Neural crest cell (in vitro differentiated cells): ENCODE data around the gene SEMA3C. TPM values are rescaled to one million over a fixed set of nuclear protein-coding genes. Genes with fewer than 3 reads are reported as not detected.
A peak's percentile ranks its signal among the peaks of the same experiment; 100 is the strongest.

Source experiments
- DNase-seq: peaks from one replicate; pipeline ENCODE4 v3.0.0; 2021; ENCODE audit warnings: low read depth, mixed read lengths, low spot score
- H3K27ac Mint-ChIP-seq: one replicate; pipeline ENCODE4 v1.8.0; 2021; ENCODE audit warnings: mild to moderate bottlenecking, mixed read lengths; ENCODE audit not compliant: unreplicated experiment
- H3K27me3 Mint-ChIP-seq: 2 replicates; pipeline ENCODE4 v1.8.0; 2021; ENCODE audit warnings: low read depth, mild to moderate bottlenecking, mixed read lengths
- H3K36me3 Mint-ChIP-seq: 2 replicates; pipeline ENCODE4 v1.8.0; 2021; ENCODE audit warnings: low read depth, mild to moderate bottlenecking, mixed read lengths
- H3K4me1 Mint-ChIP-seq: 2 replicates; pipeline ENCODE4 v1.8.0; 2021; ENCODE audit warnings: mixed read lengths
- H3K4me3 Mint-ChIP-seq: one replicate; pipeline ENCODE4 v1.8.0; 2021; ENCODE audit warnings: mild to moderate bottlenecking, mixed read lengths
- H3K9me3 Mint-ChIP-seq: 2 replicates; pipeline ENCODE4 v1.8.0; 2021; ENCODE audit warnings: mixed read lengths
- total RNA-seq: library from RNA; stranded (reverse); gene quantifications from 2 replicates; pipeline ENCODE4 v1.2.1, GENCODE V29; 2021
- TF ChIP-seq, protein P1 (sequence below): fragments of 200-600 bp; sonication (generic); conservative IDR thresholded peaks from 2 replicates; pipeline ENCODE4 v1.5.0; 2021; ENCODE audit warnings: antibody characterized with exemption, mild to moderate bottlenecking

Gene SEMA3C
- total RNA-seq, 1 donor from 2014 or later = 36.6 TPM

DNA sequence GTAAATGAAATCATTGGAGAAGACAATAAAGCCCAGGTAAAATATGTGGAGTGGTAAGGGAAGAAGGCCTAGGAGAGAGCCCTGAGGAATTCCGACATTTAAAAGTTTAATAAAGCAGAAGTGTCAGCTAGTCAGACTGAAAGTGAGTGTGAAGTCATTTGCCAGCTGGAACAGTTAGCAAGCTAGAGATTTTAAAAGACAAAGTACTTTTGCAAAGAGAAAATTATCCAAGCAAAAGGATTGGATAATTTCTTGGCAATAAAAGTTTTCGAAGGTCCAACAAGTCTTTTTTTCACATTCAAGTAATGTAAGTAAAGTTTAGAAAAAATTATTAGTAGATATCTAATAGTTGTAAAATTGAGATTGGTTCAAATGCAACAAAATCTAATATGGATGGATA lies 27.1 kb upstream of the SEMA3C start:
- Mint-ChIP-seq H3K4me3 (no peak overlapping the region), H3K27me3 (no peaks in the 10 kb centered on the region), H3K4me1 (peaks cover 16% of the 10 kb centered on the region), H3K36me3 (no peaks in the 10 kb centered on the region), H3K27ac (no peak overlapping the region), H3K9me3 (peaks cover 5% of the 10 kb centered on the region)
- TF ChIP-seq, protein P1, sequence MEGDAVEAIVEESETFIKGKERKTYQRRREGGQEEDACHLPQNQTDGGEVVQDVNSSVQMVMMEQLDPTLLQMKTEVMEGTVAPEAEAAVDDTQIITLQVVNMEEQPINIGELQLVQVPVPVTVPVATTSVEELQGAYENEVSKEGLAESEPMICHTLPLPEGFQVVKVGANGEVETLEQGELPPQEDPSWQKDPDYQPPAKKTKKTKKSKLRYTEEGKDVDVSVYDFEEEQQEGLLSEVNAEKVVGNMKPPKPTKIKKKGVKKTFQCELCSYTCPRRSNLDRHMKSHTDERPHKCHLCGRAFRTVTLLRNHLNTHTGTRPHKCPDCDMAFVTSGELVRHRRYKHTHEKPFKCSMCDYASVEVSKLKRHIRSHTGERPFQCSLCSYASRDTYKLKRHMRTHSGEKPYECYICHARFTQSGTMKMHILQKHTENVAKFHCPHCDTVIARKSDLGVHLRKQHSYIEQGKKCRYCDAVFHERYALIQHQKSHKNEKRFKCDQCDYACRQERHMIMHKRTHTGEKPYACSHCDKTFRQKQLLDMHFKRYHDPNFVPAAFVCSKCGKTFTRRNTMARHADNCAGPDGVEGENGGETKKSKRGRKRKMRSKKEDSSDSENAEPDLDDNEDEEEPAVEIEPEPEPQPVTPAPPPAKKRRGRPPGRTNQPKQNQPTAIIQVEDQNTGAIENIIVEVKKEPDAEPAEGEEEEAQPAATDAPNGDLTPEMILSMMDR = no peak
- DNase-seq = no peak

DNA sequence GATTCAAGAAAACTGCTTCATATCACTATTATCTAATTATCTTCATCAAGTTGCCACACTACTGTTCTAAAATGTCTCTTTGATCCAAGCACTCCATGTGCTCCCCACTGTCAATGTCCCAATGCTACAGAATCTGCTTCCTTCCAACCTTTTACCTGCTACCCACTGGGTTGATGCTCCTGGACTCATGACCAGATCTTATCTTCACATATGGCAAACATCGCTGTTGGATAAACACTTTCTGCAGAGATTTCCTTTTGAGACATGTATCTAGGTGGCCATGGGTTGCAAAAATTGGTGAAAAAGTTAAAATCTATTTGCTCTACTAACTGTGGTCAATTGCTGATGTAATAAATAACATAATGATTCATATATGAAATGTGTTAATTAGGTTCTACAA lies 24.5 kb upstream of the SEMA3C start:
- no peaks in the 10 kb centered on the region for H3K36me3 Mint-ChIP-seq
- H3K27ac Mint-ChIP-seq = no peak overlapping the region
- H3K4me3 Mint-ChIP-seq = no peak overlapping the region
- no peak for DNase-seq
- peaks cover 30% of the 10 kb centered on the region for H3K4me1 Mint-ChIP-seq
- TF ChIP-seq, protein P1 = no peak
- no peaks in the 10 kb centered on the region for H3K27me3 Mint-ChIP-seq
- no peaks in the 10 kb centered on the region for H3K9me3 Mint-ChIP-seq

DNA sequence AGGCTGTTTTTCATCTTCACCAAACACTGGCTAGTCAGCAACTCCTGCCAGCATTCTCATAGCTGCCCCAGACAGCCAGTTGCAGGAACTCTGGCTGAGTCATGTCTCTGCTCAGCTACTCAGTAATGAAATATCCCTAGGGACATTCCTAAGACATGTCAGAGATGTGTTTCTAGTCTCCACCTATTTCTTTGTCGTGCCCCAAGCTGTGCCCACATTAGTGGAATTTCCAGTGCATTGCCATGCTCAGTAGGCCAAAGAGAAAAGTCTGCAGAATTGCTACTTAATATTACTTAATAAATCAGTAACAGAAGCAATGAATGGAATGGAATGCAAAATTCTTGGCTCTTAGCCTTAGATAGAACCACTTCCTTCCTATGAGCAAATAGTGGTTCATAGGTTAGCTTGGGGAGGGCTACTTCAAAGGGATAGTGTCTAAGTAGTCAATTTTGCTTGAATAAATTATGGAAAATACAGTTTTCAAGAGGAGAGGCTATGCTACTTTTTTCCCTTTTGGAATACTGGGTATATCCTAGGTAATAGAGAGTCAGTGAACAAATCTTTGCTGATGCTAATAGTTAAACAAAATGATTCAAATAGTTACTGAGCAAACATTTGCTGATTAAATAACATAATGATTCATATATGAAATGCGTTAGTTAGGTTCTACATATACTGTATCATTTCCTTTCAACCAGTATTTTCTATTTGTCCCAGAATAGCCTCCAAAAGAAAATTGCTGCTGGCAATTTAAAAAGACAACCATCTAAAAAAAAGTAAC lies 23.6 kb upstream of the SEMA3C start:
- no peak for DNase-seq
- H3K4me1 Mint-ChIP-seq = peaks cover 30% of the 10 kb centered on the region
- no peaks in the 10 kb centered on the region for H3K27me3 Mint-ChIP-seq
- TF ChIP-seq, protein P1 = no peak
- H3K36me3 Mint-ChIP-seq = no peaks in the 10 kb centered on the region
- no peaks in the 10 kb centered on the region for H3K9me3 Mint-ChIP-seq
- peak overlapping the region; percentile 53 for H3K27ac Mint-ChIP-seq
- H3K4me3 Mint-ChIP-seq = peak overlapping the region; percentile 50

DNA sequence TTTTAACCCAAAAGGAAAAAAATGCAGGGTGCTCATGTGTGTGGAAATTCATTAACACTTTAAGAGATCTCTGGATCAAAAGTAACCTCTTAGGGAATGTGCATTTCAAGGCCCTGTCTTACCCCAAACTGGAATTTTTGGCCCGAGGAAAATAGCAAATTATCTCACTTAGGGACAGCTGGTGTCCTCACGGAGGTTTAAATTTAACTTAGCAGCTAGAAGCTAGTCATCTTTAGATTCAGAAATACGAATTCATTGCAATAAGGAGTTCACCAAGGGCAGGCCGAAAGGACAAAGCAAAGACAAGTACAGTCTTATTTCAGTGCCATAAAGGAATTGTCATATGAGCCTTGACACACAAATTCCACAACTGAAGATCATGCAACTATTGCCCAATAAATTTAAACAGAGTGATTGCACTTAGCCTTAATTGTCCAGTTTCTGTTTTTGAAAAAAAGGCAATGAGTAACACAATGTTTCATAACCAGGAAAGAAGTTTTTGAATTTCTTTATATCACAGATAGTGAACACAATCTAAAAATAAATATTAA lies 22.4 kb upstream of the SEMA3C start:
- DNase-seq = no peak
- no peak overlapping the region for H3K27ac Mint-ChIP-seq
- no peaks in the 10 kb centered on the region for H3K27me3 Mint-ChIP-seq
- H3K4me3 Mint-ChIP-seq = no peak overlapping the region
- no peaks in the 10 kb centered on the region for H3K9me3 Mint-ChIP-seq
- TF ChIP-seq, protein P1 = no peak
- H3K36me3 Mint-ChIP-seq = no peaks in the 10 kb centered on the region
- peaks cover 30% of the 10 kb centered on the region for H3K4me1 Mint-ChIP-seq

DNA sequence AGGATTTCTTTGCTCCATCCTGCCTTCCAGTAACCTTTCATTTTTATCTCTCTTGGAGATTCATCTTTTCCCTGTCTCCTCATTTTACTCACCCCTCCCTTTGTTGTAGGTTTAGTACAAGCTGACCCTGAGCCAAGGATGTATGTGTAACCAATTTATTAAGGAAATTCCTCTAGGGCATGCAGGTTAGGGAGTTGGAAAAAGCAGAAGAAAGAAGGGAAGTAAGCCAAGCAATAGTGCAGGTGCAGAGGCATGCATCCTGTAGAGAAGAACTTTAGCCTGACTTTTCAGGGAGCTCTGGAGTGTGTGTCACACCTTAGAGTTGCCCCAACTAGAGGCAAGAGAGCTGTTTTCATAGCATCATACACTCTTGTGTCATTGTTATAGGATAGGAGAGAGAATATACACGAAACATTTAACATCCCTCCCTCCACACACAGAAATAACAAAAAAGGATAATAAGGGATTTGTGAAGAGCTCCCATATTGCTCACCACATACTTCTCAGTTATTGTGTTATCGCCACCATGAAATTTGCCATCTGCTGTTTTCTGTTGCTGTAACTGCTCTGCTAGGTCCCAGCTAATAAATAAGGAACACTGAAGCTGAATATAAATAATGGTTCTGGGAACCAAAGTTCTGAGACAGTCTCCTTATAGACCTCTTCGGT lies 21.8 kb upstream of the SEMA3C start:
- H3K4me1 Mint-ChIP-seq = peaks cover 30% of the 10 kb centered on the region
- H3K27ac Mint-ChIP-seq = no peak overlapping the region
- no peaks in the 10 kb centered on the region for H3K27me3 Mint-ChIP-seq
- TF ChIP-seq, protein P1 = no peak
- DNase-seq = no peak
- H3K36me3 Mint-ChIP-seq = no peaks in the 10 kb centered on the region
- H3K9me3 Mint-ChIP-seq = no peaks in the 10 kb centered on the region
- no peak overlapping the region for H3K4me3 Mint-ChIP-seq
